ENCODE measurements around the gene HTR2B. TPM values are rescaled to one million over a fixed set of nuclear protein-coding genes. Genes with fewer than 3 reads are reported as not detected.

The HTR2B gene
- total RNA-seq: 1 to 10 TPM in 2 of 9 donors, under 1 TPM in 7; 0.31 to 2.2 (median 0.72) TPM
- under 1 TPM; 0.25 to 0.61 TPM for polyA plus RNA-seq
- long read RNA-seq, donor 1: 0 reads
- long read RNA-seq, donor 2, partial matches to known transcripts: 1 of 1 reads
- long read RNA-seq, donor 2, other reads (novel, unspliced or antisense): 0 of 1 reads
- long read RNA-seq, donor 3: 0 reads

- 32 to 49% (median 45%) methylated on average over 5 of the region's 5 CpGs for WGBS, 4 donors
- peak within 1 kb of the TSS in 6 of 12 donors; percentile 2 to 53 (median 29) for H3K27ac ChIP-seq
- no peaks in the 10 kb centered on the region for H3K36me3 ChIP-seq
- peak within 1 kb of the TSS in 8 of 12 donors; percentile 3 to 57 (median 28) for H3K4me3 ChIP-seq
- H3K27me3 ChIP-seq: no peaks in the 10 kb centered on the region
- ATAC-seq (peak in 3 of 4 donors; percentile 46 to 78 (median 49)), DNase-seq (no peak)
- peaks cover 2 to 32% (median 19%) of the 10 kb centered on the region in 12 donors for H3K4me1 ChIP-seq
- no peaks in the 10 kb centered on the region for H3K9me3 ChIP-seq
- TF ChIP-seq CTCF (IDR thresholded peaks at IDR 0.05) (no peak), POLR2A (IDR thresholded peaks at IDR 0.05) (no peak)
- intact Hi-C loops (cut with DNase I): loop anchor here in 2 of 10 donors (2.0 to 5.0 kb wide), 2 partner anchors 58 to 67 kb away; no protein-coding TSS in a partner anchor
Measured at GRCh38 chr2:231124838-231125568, at the start of gene HTR2B. Gene HTR2B (minus strand): TSS chr2:231125042. CDS start chr2:231123764, 1,278 bp downstream.

- ATAC-seq: peak in 2 of 4 donors; percentile 12 to 32
- no peak for TF ChIP-seq POLR2A (IDR thresholded peaks at IDR 0.05)
- TF ChIP-seq CTCF (IDR thresholded peaks at IDR 0.05): no peak
- WGBS, 4 donors: 18 to 39% (median 29%) methylated on average over 2 of the region's 2 CpGs
- no peak for DNase-seq
- Histone ChIP-seq H3K27me3 (no peaks in the 10 kb centered on the region), H3K4me3 (no peak overlapping the region), H3K36me3 (peaks cover 0 to 59% (median 34%) of the 10 kb centered on the region in 9 donors), H3K4me1 (peaks cover 0 to 22% (median 8%) of the 10 kb centered on the region in 12 donors), H3K27ac (peak overlapping the region in 5 of 12 donors; percentile 3 to 33 (median 21)), H3K9me3 (no peaks in the 10 kb centered on the region)
- intact Hi-C loops (cut with DNase I): no loop called here
Measured at GRCh38 chr2:231174211-231174651, 49.4 kb upstream of the HTR2B start.

GRCh38 chr2:231172025-231172424 lies 47.2 kb upstream of the HTR2B start:
- TF ChIP-seq POLR2A (IDR thresholded peaks at IDR 0.05) (no peak), CTCF (IDR thresholded peaks at IDR 0.05) (no peak)
- DNase-seq: no peak
- Histone ChIP-seq H3K36me3 (peaks cover 0 to 73% (median 48%) of the 10 kb centered on the region in 9 donors), H3K27me3 (no peaks in the 10 kb centered on the region), H3K9me3 (no peaks in the 10 kb centered on the region), H3K27ac (no peak overlapping the region), H3K4me3 (no peak overlapping the region), H3K4me1 (peaks cover 0 to 35% (median 15%) of the 10 kb centered on the region in 12 donors)
- intact Hi-C loops (cut with DNase I): no loop called here
- no peak for ATAC-seq
- WGBS, 4 donors: 80 to 97% (median 88%) methylated on average over 3 of the region's 3 CpGs

DNA sequence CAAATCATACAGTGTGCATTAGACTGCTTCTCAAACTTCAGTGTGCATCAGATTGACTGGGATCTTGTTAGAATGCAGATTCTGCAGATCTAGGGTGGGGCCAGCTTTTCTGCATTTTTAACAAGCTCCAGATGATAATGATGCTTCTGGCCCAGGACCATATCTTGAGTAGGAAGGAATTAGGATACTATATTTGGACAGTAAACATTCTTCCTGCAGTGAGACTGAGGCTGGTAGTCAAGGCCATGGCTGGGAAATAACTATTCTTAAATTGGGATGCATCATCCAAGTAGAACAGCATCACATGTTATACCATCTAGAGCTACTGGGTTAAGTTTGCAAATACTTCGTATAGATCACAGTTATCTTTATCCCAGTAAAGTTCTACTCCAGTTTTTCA lies 45.2 kb upstream of the HTR2B start:
- Histone ChIP-seq H3K4me3 (no peak overlapping the region), H3K27ac (no peak overlapping the region), H3K4me1 (peaks cover 0 to 35% (median 15%) of the 10 kb centered on the region in 12 donors), H3K27me3 (no peaks in the 10 kb centered on the region), H3K9me3 (no peaks in the 10 kb centered on the region), H3K36me3 (peaks cover 0 to 89% (median 67%) of the 10 kb centered on the region in 9 donors)
- intact Hi-C loops (cut with DNase I): no loop called here
- 21 to 57% (median 48%) methylated on average over 1 of the region's 1 CpG for WGBS, 4 donors
- ATAC-seq: no peak
- no peak for DNase-seq
- no peak for TF ChIP-seq CTCF (IDR thresholded peaks at IDR 0.05)
- no peak for TF ChIP-seq POLR2A (IDR thresholded peaks at IDR 0.05)

Data from heart left ventricle (tissue), 16 donors.